Measurements from ENCODE around the gene SRRM5.
"Not testable (repeated sequence)": the region's sequence is repeated elsewhere in the genome, so short reads cannot be mapped to it uniquely, and the experiment has no call there.

SRRM5 gene

GRCh38 chr19:43581467-43581866, 30.4 kb upstream of the SRRM5 start:
- no peak overlapping the region for H3K27ac ChIP-seq
- TF ChIP-seq, protein P1, sequence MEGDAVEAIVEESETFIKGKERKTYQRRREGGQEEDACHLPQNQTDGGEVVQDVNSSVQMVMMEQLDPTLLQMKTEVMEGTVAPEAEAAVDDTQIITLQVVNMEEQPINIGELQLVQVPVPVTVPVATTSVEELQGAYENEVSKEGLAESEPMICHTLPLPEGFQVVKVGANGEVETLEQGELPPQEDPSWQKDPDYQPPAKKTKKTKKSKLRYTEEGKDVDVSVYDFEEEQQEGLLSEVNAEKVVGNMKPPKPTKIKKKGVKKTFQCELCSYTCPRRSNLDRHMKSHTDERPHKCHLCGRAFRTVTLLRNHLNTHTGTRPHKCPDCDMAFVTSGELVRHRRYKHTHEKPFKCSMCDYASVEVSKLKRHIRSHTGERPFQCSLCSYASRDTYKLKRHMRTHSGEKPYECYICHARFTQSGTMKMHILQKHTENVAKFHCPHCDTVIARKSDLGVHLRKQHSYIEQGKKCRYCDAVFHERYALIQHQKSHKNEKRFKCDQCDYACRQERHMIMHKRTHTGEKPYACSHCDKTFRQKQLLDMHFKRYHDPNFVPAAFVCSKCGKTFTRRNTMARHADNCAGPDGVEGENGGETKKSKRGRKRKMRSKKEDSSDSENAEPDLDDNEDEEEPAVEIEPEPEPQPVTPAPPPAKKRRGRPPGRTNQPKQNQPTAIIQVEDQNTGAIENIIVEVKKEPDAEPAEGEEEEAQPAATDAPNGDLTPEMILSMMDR (IDR thresholded peaks at IDR 0.05): no peak
- no peak for TF ChIP-seq ZFX (IDR thresholded peaks at IDR 0.05; ENCODE audit: borderline replicate concordance)

DNA sequence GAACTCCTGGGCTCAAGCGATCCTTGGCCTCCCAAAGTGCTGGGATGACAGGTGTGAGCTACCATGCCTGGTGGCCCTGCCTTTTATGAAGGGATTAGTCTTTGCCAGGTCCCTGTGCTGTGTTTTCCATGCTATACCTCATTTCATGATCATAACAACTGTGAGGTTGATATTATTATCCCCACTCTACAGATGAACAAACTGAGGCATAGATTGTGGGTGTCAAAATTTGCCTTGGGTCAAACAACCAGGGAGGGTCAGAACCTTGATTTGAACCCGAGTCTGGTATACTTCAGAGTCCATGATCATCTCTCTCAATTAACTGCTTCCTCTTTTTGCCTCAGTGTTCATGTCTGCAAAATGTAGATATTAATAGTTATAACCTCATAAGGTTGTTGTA, 29.4 kb upstream of the SRRM5 start:
- no peak overlapping the region for H3K27ac ChIP-seq
- no peak for TF ChIP-seq ZFX (IDR thresholded peaks at IDR 0.05; ENCODE audit: borderline replicate concordance)
- TF ChIP-seq, protein P1 (IDR thresholded peaks at IDR 0.05): no peak

- no peak overlapping the region for H3K27ac ChIP-seq
- TF ChIP-seq, protein P1 (IDR thresholded peaks at IDR 0.05): no peak
- no peak for TF ChIP-seq ZFX (IDR thresholded peaks at IDR 0.05; ENCODE audit: borderline replicate concordance)
Observed at GRCh38 chr19:43584484-43584883, 27.4 kb upstream of the SRRM5 start.

DNA sequence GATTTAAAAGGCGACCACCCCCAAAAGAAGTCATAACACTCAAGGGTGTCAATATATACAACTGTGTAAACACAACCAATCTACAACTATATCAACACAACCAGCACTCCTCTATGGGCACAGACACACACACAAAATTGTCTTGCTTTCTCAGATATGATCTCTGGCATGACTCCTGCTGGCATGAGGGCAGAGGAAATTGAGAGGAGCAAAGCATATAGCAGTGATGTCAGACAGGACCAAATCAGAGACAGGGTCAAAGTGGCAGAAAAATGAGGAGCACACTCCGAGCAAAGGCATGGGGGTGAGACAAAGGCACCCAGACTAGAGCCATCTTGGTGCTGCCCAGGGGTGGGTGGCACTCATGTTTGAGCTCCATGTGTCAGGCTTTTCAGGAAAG, 25.5 kb upstream of the SRRM5 start:
- no peak overlapping the region for H3K27ac ChIP-seq
- TF ChIP-seq, protein P1 (IDR thresholded peaks at IDR 0.05): no peak

DNA sequence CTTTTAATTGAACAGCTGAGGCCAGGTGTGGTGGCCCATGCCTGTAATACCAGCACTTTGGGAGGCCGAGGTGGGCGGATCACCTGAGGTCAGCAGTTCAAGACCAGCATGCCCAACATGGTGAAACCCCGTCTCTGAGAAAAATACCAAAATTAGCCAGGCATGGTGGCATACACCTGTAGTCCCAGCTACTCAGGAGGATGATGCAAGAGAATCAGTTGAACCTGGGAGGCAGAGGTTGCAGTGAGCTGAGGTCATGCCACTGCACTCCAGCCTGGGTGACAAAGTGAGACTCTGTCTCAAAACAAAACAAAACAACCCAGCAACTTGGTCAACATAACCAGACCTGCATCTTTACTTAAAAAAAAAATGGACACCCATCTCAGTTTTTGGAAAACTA, 24.9 kb upstream of the SRRM5 start:
- H3K27ac ChIP-seq: not testable (repeated sequence)

DNA sequence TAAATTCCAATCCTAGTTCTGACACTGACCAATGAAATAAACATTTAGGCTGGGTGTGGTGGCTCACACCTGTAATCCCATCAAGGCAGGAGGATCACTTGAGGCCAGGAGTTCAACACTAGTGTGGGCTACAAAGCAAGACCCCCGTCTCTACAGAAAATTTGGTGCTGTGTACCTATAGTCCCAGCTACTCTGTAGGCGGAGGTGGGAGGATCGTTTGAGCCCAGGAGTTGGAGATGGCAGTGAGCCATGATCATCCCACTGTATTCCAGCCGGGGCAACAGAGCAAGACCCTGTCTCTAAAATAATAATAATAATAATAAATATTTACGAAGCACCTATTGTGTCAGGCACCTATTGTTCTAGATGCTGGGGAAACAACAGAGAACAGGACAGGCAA, 22.6 kb upstream of the SRRM5 start:
- no peak overlapping the region for H3K27ac ChIP-seq
- no peak for TF ChIP-seq ZFX (IDR thresholded peaks at IDR 0.05; ENCODE audit: borderline replicate concordance)
- TF ChIP-seq, protein P1 (IDR thresholded peaks at IDR 0.05): no peak

DNA sequence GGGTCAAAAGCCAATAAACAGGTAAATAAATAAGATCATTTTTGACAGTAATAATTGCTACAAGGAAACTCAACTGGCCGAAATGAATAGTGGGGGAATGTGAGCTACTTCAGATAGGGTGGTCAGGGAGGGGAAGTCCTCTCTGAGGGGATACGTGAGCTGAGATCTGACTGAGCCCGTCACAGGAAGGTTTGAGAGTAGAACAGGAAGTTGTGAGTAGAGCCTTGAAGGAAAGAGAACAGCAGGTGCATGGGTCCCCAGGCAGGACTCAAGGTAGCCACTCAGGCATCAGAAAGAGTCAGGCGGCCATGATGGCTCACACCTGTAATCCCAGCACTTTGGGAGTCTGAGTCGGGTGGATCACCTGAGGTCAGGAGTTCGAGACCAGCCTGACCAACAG, 22.2 kb upstream of the SRRM5 start:
- TF ChIP-seq ZFX (IDR thresholded peaks at IDR 0.05; ENCODE audit: borderline replicate concordance): no peak
- TF ChIP-seq, protein P1 (IDR thresholded peaks at IDR 0.05): no peak
- no peak overlapping the region for H3K27ac ChIP-seq

DNA sequence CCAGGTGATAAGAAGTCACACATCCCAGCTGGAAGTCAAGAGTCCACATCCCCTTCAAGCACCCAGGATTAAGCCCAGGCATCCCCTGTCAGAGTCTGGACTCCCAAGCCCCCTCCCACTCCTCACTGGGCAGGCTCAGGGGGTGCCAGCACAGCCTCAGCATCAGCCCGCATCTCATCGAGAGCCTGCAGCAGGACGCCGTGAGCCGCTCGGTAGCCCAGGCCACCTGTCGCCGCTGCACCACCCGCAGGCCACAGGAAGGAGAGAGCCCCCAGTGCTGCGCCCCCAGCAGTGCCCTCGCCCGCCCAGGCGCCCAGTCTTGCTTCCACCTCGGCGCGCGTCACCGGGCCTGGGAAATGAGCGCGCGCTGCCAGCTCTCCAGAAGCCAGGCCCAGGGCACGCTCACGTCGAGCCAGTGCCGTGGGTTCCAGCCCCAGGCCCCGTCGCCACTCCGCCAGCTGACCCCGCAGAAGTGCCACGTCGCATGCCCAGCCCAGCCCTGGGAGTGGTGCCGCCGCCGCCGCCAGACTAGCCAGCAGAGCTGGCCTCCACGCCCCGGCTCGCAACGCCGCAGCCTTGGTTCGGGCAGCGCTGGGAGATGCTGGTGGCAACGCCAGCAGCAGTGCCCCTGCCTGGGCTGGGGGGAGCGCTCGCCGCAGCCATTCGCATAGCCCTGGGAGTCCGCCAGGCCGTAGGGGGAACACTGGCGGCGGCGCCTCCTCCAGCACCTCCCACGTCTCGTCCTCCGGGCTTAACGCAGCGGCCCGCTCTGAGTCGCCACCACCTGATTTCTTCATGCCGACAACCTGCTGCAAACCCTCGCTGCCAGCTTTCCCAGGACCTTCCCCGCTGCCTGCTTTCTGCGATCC, 19.8 kb upstream of the SRRM5 start:
- no peak for TF ChIP-seq ZFX (IDR thresholded peaks at IDR 0.05; ENCODE audit: borderline replicate concordance)
- TF ChIP-seq, protein P1 (IDR thresholded peaks at IDR 0.05): no peak
- H3K27ac ChIP-seq: no peak overlapping the region

All from 22Rv1 (cell line).